ENCODE results near the gene KIF20A.

DNA sequence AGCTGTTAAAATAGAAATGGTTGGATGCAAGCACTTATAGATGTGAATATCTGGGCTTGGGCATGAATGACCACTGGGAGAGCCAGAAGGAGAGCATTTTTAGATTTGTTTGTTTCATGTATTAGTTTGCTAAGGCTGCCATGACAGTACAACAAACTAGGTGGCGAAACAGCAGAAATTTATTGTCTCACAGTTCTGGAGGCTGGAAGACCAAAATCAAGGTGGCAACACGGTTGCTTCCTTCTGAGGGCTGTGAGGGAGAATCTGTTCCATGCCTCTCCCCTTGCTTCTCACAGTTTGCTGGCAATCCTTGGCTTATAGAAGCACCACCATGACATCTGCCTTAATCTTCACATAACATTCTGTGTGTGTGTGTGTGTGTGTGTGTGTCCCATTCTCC, 54.4 kb downstream of the KIF20A start:
- TF ChIP-seq, protein P1, sequence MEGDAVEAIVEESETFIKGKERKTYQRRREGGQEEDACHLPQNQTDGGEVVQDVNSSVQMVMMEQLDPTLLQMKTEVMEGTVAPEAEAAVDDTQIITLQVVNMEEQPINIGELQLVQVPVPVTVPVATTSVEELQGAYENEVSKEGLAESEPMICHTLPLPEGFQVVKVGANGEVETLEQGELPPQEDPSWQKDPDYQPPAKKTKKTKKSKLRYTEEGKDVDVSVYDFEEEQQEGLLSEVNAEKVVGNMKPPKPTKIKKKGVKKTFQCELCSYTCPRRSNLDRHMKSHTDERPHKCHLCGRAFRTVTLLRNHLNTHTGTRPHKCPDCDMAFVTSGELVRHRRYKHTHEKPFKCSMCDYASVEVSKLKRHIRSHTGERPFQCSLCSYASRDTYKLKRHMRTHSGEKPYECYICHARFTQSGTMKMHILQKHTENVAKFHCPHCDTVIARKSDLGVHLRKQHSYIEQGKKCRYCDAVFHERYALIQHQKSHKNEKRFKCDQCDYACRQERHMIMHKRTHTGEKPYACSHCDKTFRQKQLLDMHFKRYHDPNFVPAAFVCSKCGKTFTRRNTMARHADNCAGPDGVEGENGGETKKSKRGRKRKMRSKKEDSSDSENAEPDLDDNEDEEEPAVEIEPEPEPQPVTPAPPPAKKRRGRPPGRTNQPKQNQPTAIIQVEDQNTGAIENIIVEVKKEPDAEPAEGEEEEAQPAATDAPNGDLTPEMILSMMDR (IDR thresholded peaks at IDR 0.05) = no peak
- TF ChIP-seq EZH2 (IDR thresholded peaks at IDR 0.05) (no peak), EZH2phosphoT487 (IDR thresholded peaks at IDR 0.05) (no peak)

Measured in neural progenitor cell (in vitro differentiated cells).